Anterior cingulate cortex (tissue), 58 donors: ENCODE results near the gene LRBA.
"Not testable (repeated sequence)": the region's sequence is repeated elsewhere in the genome, so short reads cannot be mapped to it uniquely, and the experiment has no call there.

Experiments
- DNase-seq, 58 donors: peaks; one replicate each; lab custom pipeline; 2025; lab: John Stamatoyannopoulos, UW

Gene LRBA

DNA sequence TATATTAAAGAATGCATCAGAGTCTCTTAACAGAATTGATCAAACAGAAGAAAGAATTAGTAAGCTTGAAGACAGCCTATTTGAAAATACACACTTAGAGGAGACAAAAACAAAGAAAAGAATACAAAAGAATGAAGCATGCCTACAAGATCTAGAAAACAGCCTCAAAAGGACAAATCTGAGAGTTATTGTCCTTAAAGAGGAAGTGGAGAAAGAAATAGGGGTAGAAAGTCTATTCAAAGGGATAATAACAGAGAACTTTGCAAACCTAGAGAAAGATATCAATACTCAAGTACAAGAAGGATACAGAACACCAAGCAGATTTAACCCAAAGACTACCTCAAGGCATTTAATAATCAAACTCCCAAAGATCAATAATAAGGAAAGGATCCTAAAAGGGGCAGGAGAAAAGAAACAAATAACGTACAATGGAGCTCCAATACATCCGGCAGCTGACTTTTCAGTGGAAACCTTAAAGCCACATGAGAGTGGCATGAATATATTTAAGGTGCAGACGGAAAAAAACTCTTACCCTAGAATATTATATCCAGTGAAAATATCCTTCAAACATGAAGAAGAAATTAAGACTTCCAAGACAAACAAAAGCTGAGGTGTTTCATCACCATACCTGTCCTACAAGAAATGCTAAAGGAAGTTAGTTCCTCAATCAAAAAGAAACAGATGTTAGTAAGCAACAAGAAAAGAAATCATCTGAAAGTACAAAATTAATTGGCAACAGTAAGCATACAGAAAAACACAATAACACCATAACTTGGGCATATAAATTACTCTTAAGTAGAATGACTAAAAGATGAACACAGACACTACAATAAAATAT is 36.1 kb downstream of the LRBA start:
- no peak for DNase-seq

DNA sequence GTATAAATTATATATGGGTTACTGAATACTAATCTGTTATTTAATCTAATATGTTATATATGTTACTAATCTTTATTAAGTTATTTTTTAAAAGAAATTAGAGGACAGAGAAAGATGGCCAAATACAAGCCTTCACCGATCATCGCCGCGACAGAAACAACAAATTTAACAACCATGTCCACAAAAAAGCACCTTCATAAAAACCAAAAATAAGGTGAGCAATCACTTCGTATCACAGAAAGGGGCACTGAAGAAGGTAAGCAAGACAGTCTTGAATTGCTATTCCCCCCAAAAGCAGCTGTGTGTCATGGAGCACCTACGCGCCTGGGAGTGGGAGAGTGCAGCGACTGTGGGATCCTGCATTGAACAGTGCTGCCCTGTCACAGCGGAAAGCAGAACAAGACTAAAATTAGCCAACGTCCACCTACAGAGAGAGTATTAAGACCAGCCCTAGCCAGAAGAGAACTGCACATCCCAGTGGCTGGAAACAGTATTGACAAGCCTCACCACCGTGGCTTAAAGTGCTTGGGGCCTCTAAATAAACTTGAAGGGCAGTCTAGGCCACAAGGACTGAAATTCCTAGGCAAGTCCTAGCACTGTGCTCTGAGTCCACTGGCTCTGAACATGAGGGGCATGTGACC is 38.5 kb downstream of the LRBA start:
- DNase-seq = no peak

DNA sequence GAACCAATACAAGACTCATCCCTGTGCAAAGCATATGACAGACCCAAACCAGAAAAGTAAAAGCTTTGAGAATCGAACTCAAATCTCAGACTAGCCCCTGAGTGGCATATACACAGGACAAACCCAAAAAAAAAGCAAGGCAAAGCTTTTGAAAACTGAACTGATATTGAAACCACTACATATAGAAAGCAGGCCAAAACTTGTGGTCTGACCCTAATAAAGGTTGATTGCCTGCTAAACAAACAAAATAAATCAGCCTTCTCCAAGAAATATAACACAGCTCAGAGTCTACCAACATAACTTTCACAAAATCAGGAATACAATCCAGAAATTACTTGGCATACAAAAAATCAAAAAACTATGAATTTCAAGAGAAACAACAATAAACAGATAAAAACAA is 40.3 kb downstream of the LRBA start:
- DNase-seq = no peak

- DNase-seq = no peak
Measured at GRCh38 chr4:150974252-150974640, 40.8 kb downstream of the LRBA start.

DNA sequence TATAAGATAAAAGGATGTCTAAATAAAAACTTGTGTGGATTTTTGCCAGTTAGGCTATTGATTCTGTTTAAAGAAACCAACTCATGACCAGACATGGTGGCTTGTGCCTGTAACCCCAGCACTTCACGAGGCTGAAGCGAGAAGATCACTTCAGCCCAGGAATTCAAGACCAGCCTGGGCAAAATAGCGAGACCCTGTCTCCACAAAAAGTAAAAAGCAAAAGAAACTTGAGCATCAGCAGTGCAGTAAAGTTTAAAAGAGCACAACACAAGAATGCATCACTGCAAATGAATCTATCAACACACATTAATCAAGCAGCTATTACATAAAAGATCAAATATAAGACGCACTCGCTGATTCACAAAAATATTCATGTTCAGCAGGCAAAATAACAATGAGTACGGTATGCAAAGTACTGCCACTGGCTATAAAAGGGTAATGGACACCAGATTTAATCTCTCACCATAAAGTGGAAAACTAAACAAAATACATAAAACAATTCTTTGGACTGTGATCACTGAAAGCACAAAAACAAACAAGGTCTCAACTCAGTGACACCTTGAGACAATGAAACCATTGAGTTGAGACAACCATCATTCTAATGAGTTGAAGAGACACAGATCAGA is 41.3 kb downstream of the LRBA start:
- DNase-seq = no peak

GRCh38 chr4:150972592-150972991 is 42.5 kb downstream of the LRBA start:
- DNase-seq = no peak

GRCh38 chr4:150971901-150972300 is 43.2 kb downstream of the LRBA start:
- DNase-seq = no peak

GRCh38 chr4:150970685-150971151 is 44.4 kb downstream of the LRBA start:
- DNase-seq = no peak

GRCh38 chr4:150964754-150965153 is 50.3 kb downstream of the LRBA start:
- DNase-seq = no peak

GRCh38 chr4:150963602-150964345 is 51.3 kb downstream of the LRBA start:
- DNase-seq = not testable (repeated sequence)

DNA sequence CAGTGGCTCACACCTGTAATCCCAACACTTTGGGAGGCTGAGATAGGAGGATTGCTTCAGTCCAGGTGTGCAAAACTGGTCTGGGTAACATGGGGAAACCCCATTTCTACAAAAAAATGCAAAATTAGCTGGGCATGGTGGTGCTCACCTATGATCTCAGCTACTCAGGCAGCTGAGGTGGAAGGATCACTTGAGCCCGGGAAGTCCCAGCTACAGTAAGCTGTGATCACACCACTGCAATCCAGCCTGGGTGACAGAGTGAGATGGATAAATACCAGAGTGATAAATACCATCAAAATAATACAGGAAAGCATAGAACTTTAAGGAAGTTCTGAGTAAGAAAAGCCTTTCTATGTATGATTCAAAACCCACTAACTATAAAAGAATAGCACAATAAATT is 52.8 kb downstream of the LRBA start:
- DNase-seq = no peak

DNA sequence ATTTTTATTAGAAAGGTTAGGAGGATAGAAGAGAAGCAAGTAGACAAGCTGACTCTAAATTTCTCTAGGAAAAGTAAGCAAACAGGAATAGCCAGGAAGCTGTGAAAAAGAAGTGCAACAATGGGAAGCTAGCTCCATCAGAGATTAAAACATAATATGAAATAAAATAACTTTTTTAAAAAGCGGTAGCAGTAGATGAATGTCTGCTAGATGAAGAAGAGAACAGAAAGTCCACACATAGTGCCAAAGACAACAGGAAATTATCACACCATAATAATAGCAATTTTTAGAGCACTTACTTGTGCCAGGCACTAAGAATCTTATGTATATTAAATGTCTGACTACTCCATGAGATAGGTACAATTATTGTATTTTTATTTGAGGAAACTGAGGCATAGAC is 53.5 kb downstream of the LRBA start:
- DNase-seq = no peak

DNA sequence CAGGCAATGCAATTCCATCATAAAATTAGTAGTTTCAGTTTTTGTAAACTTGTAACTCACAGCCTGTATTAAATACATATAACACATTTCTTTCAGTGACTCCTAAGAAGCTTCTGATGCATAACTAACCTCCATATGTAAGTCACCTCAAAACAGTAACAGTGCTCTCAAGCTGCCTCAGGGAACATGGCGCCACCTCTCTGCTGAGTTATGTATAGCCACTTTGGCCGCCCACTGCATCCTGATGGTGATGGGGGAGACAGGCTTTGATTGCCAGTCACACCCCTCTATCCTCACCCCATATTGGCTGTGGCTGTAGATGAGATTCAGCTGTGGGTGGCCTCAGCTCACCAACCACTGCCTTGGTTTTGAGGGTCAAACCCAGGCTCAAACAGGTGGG is 54.3 kb downstream of the LRBA start:
- no peak for DNase-seq

- no peak for DNase-seq
Measured at GRCh38 chr4:150960079-150960478, 55.0 kb downstream of the LRBA start.

DNA sequence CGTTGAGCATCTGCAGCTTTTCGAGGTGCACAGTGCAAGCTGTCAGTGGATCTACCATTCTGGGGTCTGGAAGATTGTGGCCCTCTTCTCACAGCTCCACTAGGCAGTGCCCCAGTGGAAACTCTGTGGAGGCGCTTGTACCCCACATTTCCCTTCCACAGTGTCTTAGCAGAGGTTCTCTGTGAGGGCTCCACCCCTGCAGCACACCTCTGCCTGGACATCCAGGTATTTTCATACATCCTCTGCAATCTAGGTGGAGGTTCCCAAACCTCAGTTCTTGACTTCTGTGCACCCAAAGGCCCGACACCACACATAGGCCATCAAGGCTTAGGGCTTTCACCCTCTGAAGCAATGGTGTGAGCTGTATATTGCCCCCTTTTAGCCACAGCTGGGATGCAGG is 57.1 kb downstream of the LRBA start:
- not testable (repeated sequence) for DNase-seq

DNA sequence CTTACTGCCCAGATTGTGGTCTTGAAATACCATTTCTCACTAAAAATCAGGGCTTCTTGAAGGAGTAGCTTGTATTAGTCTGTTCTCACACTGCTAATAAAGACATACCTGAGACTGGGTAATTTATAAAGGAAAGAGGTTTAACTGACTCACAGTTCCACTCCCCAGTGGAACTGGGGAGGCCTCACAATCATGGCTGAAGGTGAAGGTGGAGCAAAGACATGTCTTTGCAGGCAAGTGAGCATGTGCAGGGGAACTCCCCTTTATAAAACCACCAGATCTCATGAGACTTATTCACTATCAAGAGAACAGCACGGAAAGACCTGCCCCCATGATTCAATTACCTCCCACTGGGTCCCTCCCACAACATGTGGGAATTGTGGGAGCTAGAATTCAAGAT is 58.0 kb downstream of the LRBA start:
- DNase-seq = not testable (repeated sequence)

GRCh38 chr4:150953916-150954315 is 61.2 kb downstream of the LRBA start:
- not testable (repeated sequence) for DNase-seq

DNA sequence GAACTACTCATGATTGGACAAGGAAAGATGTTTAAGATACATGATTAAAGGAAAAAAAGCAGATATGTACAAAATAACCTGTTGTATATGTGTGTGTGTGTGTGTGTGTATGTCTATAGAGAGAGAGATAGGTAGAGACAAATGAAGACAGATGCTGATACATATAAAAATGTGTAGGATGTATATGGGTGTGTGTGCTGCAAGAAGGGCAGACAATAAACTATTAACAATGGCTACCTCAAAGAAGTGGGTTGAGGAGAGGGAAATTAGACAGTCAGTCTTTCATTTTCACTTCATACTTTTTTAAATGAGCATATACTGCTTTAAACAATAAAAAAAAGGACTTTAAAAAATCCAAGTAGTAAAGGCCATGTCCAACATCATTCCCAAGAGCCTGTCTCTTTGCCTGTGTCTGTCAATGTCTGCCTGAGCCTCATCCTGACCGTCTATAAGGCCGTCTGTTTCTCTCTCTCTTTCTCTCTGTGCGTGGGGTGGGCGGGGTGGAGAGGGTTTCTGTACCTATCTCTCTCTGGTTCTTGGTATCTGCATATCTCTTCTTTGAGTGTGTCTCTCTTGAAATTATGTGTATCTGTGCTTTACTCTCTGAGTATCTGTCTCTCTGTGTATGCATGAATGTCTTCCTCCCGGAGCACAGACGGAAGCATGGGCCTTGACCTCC is 62.8 kb downstream of the LRBA start:
- DNase-seq = no peak

GRCh38 chr4:150950657-150951288 is 64.3 kb downstream of the LRBA start:
- no peak for DNase-seq

DNA sequence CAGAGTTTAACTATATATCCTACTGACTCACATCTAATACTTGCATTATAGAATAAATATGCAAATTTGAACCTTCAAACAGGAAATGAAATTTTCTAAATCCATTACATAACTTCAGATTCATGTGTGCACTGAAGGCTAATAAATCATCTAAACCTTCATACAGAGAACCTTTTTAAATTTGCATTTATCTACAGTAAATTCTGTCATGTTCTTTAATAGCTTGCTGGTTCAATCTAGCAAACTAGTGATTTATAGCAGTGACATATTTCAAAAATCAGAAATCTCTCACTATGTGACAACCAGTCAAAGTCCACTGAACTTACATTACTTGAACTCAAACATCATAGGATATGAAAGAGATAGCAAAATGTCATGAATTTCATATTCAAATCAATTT is 65.1 kb downstream of the LRBA start:
- DNase-seq = no peak
